ENCODE data around the gene SNX27.

The SNX27 gene

DNA sequence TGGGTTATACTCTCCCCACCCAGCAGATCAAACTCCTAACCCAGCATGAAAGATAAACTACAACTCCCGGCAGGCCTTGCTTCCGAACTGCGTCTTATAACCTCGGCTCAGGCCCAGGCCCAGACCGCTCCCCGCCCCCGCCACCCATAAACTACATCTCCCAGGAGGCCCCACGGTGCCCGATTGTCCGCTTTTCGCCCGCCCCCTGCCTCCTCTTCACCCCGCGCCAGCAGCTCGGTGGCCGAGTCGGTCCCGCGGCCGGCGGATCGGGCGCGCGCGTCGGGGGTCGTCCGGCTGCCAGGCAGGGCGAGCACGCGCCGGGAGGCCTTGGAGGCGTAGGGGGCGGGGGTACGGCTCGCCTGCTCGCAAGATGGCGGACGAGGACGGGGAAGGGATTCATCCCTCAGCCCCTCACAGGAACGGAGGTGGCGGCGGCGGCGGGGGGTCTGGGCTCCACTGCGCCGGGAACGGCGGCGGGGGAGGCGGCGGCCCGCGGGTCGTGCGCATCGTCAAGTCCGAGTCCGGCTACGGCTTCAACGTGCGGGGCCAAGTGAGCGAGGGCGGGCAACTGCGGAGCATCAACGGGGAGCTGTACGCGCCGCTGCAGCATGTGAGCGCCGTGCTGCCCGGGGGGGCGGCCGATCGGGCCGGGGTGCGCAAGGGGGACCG lies at the start of gene SNX27:
Gene SNX27, plus strand, starts transcription at position 219 of the 669 bp plus-strand sequence. Its CDS starts 152 bp downstream, at position 371.
- DNase-seq (ENCODE audit: low read depth): peak; percentile 94
- TF ChIP-seq, protein P1, sequence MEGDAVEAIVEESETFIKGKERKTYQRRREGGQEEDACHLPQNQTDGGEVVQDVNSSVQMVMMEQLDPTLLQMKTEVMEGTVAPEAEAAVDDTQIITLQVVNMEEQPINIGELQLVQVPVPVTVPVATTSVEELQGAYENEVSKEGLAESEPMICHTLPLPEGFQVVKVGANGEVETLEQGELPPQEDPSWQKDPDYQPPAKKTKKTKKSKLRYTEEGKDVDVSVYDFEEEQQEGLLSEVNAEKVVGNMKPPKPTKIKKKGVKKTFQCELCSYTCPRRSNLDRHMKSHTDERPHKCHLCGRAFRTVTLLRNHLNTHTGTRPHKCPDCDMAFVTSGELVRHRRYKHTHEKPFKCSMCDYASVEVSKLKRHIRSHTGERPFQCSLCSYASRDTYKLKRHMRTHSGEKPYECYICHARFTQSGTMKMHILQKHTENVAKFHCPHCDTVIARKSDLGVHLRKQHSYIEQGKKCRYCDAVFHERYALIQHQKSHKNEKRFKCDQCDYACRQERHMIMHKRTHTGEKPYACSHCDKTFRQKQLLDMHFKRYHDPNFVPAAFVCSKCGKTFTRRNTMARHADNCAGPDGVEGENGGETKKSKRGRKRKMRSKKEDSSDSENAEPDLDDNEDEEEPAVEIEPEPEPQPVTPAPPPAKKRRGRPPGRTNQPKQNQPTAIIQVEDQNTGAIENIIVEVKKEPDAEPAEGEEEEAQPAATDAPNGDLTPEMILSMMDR (IDR thresholded peaks at IDR 0.05; ENCODE audit: low read length, missing control alignments): no peak
- H3K4me3 ChIP-seq (replicated peaks; ENCODE audit: low read depth, low read length): peak within 1 kb of the TSS; percentile 84

- DNase-seq (ENCODE audit: low read depth): no peak
- H3K4me3 ChIP-seq (replicated peaks; ENCODE audit: low read depth, low read length): no peak overlapping the region
- TF ChIP-seq, protein P1 (IDR thresholded peaks at IDR 0.05; ENCODE audit: low read length, missing control alignments): no peak
Observed at GRCh38 chr1:151562661-151563060, 49.2 kb upstream of the SNX27 start.

DNA sequence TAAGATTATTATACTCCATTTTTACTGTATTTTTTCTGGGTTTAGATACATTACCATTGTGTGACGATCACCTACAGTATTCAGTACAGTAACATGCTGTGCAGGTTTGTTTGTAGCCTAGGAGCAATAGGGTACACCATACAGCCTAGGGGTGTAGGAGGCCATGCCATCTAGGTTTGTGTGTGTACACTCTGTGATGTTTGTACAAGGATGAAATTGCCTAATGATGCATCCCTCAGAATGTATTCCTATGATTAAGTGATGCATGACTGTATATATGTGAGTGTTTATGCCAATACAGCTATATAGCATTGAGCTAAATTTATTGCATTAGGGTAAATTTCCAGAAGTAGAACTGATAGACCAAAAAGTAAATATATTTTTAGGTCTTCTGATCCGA lies 48.5 kb upstream of the SNX27 start:
- TF ChIP-seq, protein P1 (IDR thresholded peaks at IDR 0.05; ENCODE audit: low read length, missing control alignments): no peak
- H3K4me3 ChIP-seq (replicated peaks; ENCODE audit: low read depth, low read length): no peak overlapping the region
- DNase-seq (ENCODE audit: low read depth): no peak

DNA sequence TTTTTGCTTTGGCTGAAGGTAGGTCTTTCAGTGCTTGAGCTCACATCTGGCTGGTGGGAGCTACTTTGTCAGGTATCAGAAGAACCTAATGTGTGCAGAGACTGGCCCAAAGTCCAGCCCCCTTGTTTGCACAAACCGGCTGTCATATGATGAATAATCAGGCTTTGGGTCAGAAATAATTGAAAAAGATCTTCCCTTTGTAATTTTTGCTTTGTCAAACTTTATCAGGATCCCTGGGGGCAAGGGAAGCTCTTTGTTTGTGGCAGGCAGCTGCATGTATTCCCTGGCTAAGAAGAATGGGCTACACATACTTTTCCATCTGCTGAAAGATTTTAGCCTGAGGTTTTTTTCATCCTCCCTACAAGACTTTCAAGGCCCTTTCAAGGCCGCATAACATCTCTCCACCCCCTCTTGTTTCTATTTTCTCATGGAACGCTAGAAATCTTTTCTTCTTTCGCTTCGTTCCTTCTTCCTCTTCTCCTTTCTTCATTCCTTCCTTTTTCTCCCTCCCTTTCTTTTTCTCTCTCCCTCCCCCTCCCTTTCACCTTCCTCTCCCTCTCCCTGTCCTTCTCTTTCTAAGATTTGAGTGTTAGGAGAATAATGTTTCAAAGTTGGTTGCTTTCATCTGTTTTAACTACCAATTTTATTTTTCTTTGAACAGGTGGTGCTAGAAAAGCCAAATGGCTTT lies 46.2 kb upstream of the SNX27 start:
- no peak overlapping the region for H3K4me3 ChIP-seq (replicated peaks; ENCODE audit: low read depth, low read length)
- TF ChIP-seq, protein P1 (IDR thresholded peaks at IDR 0.05; ENCODE audit: low read length, missing control alignments): no peak
- DNase-seq (ENCODE audit: low read depth): no peak

GRCh38 chr1:151568626-151569088 lies 43.2 kb upstream of the SNX27 start:
- no peak for DNase-seq (ENCODE audit: low read depth)
- TF ChIP-seq, protein P1 (IDR thresholded peaks at IDR 0.05; ENCODE audit: low read length, missing control alignments): no peak
- no peak overlapping the region for H3K4me3 ChIP-seq (replicated peaks; ENCODE audit: low read depth, low read length)

GRCh38 chr1:151570819-151571218 lies 41.0 kb upstream of the SNX27 start:
- no peak for DNase-seq (ENCODE audit: low read depth)
- TF ChIP-seq, protein P1 (IDR thresholded peaks at IDR 0.05; ENCODE audit: low read length, missing control alignments): no peak

More at GRCh38 chr1:151570819-151571218, 41.0 kb upstream of the SNX27 start:
- H3K4me3 ChIP-seq (replicated peaks; ENCODE audit: low read depth, low read length): no peak overlapping the region
